ENCODE measurements around the gene INO80B.
A peak's percentile ranks its signal among the peaks of the same experiment; 100 is the strongest.
"Not testable (repeated sequence)": the region's sequence is repeated elsewhere in the genome, so short reads cannot be mapped to it uniquely, and the experiment has no call there.

The INO80B gene

GRCh38 chr2:74458938-74459363 lies 4.1 kb downstream of the INO80B start:
- peak overlapping the region; percentile 86 for H3K9ac ChIP-seq (ENCODE audit: low read depth, low read length)
- H3K4me1 ChIP-seq (ENCODE audit: insufficient read depth, low read length) = peaks cover 57% of the 10 kb centered on the region
- ATAC-seq (ENCODE audit: insufficient read depth, low read depth) (no peak), DNase-seq (no peak)
- H3K4me2 ChIP-seq (ENCODE audit: insufficient read depth, low read length) = peak overlapping the region; percentile 97
- no peaks in the 10 kb centered on the region for H3K27me3 ChIP-seq (ENCODE audit: insufficient read depth, low read length, poor library complexity)
- peaks cover 33% of the 10 kb centered on the region for H3K36me3 ChIP-seq (ENCODE audit: insufficient read depth, low read length)
- peaks cover 4% of the 10 kb centered on the region for H4K20me1 ChIP-seq (ENCODE audit: insufficient read depth, low read length)
- TF ChIP-seq EZH2 (IDR thresholded peaks at IDR 0.05; ENCODE audit: borderline replicate concordance, low read depth, low read length, severe bottlenecking) = no peak
- TF ChIP-seq, protein P1, sequence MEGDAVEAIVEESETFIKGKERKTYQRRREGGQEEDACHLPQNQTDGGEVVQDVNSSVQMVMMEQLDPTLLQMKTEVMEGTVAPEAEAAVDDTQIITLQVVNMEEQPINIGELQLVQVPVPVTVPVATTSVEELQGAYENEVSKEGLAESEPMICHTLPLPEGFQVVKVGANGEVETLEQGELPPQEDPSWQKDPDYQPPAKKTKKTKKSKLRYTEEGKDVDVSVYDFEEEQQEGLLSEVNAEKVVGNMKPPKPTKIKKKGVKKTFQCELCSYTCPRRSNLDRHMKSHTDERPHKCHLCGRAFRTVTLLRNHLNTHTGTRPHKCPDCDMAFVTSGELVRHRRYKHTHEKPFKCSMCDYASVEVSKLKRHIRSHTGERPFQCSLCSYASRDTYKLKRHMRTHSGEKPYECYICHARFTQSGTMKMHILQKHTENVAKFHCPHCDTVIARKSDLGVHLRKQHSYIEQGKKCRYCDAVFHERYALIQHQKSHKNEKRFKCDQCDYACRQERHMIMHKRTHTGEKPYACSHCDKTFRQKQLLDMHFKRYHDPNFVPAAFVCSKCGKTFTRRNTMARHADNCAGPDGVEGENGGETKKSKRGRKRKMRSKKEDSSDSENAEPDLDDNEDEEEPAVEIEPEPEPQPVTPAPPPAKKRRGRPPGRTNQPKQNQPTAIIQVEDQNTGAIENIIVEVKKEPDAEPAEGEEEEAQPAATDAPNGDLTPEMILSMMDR (IDR thresholded peaks at IDR 0.05; ENCODE audit: borderline replicate concordance, extremely low read depth, low read length, poor library complexity, severe bottlenecking) = no peak
- peaks cover 44% of the 10 kb centered on the region for H3K79me2 ChIP-seq (ENCODE audit: insufficient read depth, low read length)
- H2AFZ ChIP-seq (ENCODE audit: low read depth, low read length) = peak overlapping the region; percentile 72
- peak overlapping the region; percentile 77 to 94 for H3K4me3 ChIP-seq (ENCODE audit: low read depth in 1 of 2, low read length in 2 of 2)
- H3K9me3 ChIP-seq (ENCODE audit: insufficient read depth, low read length, severe bottlenecking) = no peaks in the 10 kb centered on the region
- H3K27ac ChIP-seq (ENCODE audit: low read length) = peak overlapping the region; percentile 88

- Histone ChIP-seq H3K36me3 (ENCODE audit: insufficient read depth, low read length) (peaks cover 33% of the 10 kb centered on the region), H3K4me3 (ENCODE audit: low read depth in 1 of 2, low read length in 2 of 2) (peak overlapping the region in 1 of 2 experiments; percentile 77; a peak in 2 of 4 replicates), H3K4me1 (ENCODE audit: insufficient read depth, low read length) (peaks cover 58% of the 10 kb centered on the region), H3K79me2 (ENCODE audit: insufficient read depth, low read length) (peaks cover 51% of the 10 kb centered on the region), H3K4me2 (ENCODE audit: insufficient read depth, low read length) (peak overlapping the region; percentile 97), H3K9ac (ENCODE audit: low read depth, low read length) (peak overlapping the region; percentile 86), H3K27ac (ENCODE audit: low read length) (peak overlapping the region; percentile 48)
- H2AFZ ChIP-seq (ENCODE audit: low read depth, low read length); H4K20me1 ChIP-seq (ENCODE audit: insufficient read depth, low read length); ATAC-seq (ENCODE audit: insufficient read depth, low read depth); H3K27me3 ChIP-seq (ENCODE audit: insufficient read depth, low read length, poor library complexity); H3K9me3 ChIP-seq (ENCODE audit: insufficient read depth, low read length, severe bottlenecking); DNase-seq: not testable (repeated sequence)
Observed at GRCh38 chr2:74459503-74460118, 4.7 kb downstream of the INO80B start.

GRCh38 chr2:74460187-74460586 lies 5.3 kb downstream of the INO80B start:
- H3K27ac ChIP-seq (ENCODE audit: low read length); ATAC-seq (ENCODE audit: insufficient read depth, low read depth); H3K4me3 ChIP-seq (ENCODE audit: low read depth in 1 of 2, low read length in 2 of 2); H4K20me1 ChIP-seq (ENCODE audit: insufficient read depth, low read length); H3K9ac ChIP-seq (ENCODE audit: low read depth, low read length); DNase-seq; H3K9me3 ChIP-seq (ENCODE audit: insufficient read depth, low read length, severe bottlenecking); H2AFZ ChIP-seq (ENCODE audit: low read depth, low read length); H3K27me3 ChIP-seq (ENCODE audit: insufficient read depth, low read length, poor library complexity): not testable (repeated sequence)
- H3K36me3 ChIP-seq (ENCODE audit: insufficient read depth, low read length) = peaks cover 33% of the 10 kb centered on the region
- peaks cover 54% of the 10 kb centered on the region for H3K79me2 ChIP-seq (ENCODE audit: insufficient read depth, low read length)
- H3K4me2 ChIP-seq (ENCODE audit: insufficient read depth, low read length) = peak overlapping the region; percentile 97; the same call in 1 of the 2 replicates
- H3K4me1 ChIP-seq (ENCODE audit: insufficient read depth, low read length) = peaks cover 55% of the 10 kb centered on the region

GRCh38 chr2:74461187-74462053 lies 6.5 kb downstream of the INO80B start:
- no peak overlapping the region for H2AFZ ChIP-seq (ENCODE audit: low read depth, low read length)
- H3K4me3 ChIP-seq (ENCODE audit: low read depth in 1 of 2, low read length in 2 of 2) = no peak overlapping the region
- no peak overlapping the region for H3K27ac ChIP-seq (ENCODE audit: low read length)
- H3K9me3 ChIP-seq (ENCODE audit: insufficient read depth, low read length, severe bottlenecking) = no peaks in the 10 kb centered on the region
- DNase-seq (peak; percentile 40), ATAC-seq (ENCODE audit: insufficient read depth, low read depth) (no peak)
- H3K27me3 ChIP-seq (ENCODE audit: insufficient read depth, low read length, poor library complexity) = no peaks in the 10 kb centered on the region
- H3K36me3 ChIP-seq (ENCODE audit: insufficient read depth, low read length) = peaks cover 29% of the 10 kb centered on the region
- peaks cover 4% of the 10 kb centered on the region for H4K20me1 ChIP-seq (ENCODE audit: insufficient read depth, low read length)
- peaks cover 49% of the 10 kb centered on the region for H3K4me1 ChIP-seq (ENCODE audit: insufficient read depth, low read length)
- TF ChIP-seq, protein P1 (IDR thresholded peaks at IDR 0.05; ENCODE audit: borderline replicate concordance, extremely low read depth, low read length, poor library complexity, severe bottlenecking) = peak; percentile 54
- no peak for TF ChIP-seq EZH2 (IDR thresholded peaks at IDR 0.05; ENCODE audit: borderline replicate concordance, low read depth, low read length, severe bottlenecking)
- H3K79me2 ChIP-seq (ENCODE audit: insufficient read depth, low read length) = peaks cover 51% of the 10 kb centered on the region
- no peak overlapping the region for H3K4me2 ChIP-seq (ENCODE audit: insufficient read depth, low read length)
- H3K9ac ChIP-seq (ENCODE audit: low read depth, low read length) = no peak overlapping the region

Data from DND-41 (cell line).